Lower leg skin (tissue), 3 donors: ENCODE data around the gene DCAF8L2.

Source experiments
- POLR2A ChIP-seq, 2 donors: fragments of 450-650 bp; IDR thresholded peaks; one replicate each; pipeline ENCODE4 v1.6.1; 2016 to 2017; ENCODE audit warnings: antibody characterized with exemption in 2 of 2, mild to moderate bottlenecking in 1 of 2, moderate library complexity in 1 of 2
- TF ChIP-seq, protein P1 (sequence below), 3 donors: fragments of 450-650 bp; IDR thresholded peaks; one replicate each; pipeline ENCODE4 v1.5.1; 2016; ENCODE audit warnings: antibody characterized with exemption in 3 of 3, mild to moderate bottlenecking in 3 of 3, moderate library complexity in 2 of 3

DNA sequence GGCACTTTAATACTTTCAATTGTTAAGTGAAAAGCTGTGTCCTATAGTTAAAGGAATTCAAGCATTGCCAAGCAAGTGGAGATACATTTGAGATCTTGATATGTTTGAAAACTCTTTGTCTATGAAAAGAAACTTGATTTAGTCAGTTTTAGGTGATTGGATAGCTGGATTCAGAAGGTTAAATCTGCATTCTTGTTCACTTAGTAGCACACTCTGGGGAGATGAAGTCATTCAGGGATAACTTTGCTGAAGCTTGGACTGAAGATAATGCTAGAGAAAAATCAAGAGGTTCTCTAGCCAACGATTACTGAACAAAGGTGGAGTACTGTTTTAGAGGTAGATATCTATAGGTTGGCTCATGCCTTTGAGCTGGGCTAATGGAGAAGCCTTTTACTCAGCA, 90.6 kb downstream of the DCAF8L2 start:
- TF ChIP-seq, protein P1, sequence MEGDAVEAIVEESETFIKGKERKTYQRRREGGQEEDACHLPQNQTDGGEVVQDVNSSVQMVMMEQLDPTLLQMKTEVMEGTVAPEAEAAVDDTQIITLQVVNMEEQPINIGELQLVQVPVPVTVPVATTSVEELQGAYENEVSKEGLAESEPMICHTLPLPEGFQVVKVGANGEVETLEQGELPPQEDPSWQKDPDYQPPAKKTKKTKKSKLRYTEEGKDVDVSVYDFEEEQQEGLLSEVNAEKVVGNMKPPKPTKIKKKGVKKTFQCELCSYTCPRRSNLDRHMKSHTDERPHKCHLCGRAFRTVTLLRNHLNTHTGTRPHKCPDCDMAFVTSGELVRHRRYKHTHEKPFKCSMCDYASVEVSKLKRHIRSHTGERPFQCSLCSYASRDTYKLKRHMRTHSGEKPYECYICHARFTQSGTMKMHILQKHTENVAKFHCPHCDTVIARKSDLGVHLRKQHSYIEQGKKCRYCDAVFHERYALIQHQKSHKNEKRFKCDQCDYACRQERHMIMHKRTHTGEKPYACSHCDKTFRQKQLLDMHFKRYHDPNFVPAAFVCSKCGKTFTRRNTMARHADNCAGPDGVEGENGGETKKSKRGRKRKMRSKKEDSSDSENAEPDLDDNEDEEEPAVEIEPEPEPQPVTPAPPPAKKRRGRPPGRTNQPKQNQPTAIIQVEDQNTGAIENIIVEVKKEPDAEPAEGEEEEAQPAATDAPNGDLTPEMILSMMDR (IDR thresholded peaks at IDR 0.05): no peak
- TF ChIP-seq POLR2A (IDR thresholded peaks at IDR 0.05): no peak
